MCF 10A (cell line): ENCODE data around the gene HAS3. TPM values are rescaled to one million over a fixed set of nuclear protein-coding genes. Genes with fewer than 3 reads are reported as not detected.

Experiments used
- BruUV-seq: library from RNA; stranded (reverse); fragments of 400-500 nt; replicated peaks from 2 replicates; lab custom pipeline; 2021; lab: Mats Ljungman, UMichigan
- CTCF ChIA-PET: fragments of 300-600 bp; sonication (Branson Sonifier 250); formaldehyde crosslinking; extraction: SDS; loops from one replicate; lab custom pipeline; 2021; ENCODE audit warnings: antibody characterized with exemption, inconsistent platforms; lab: Yijun Ruan, JAX
- POLR2A ChIA-PET: fragments of 300-600, 350-650 bp; sonication (Branson Sonifier 250); formaldehyde crosslinking; extraction: SDS; loops from one replicate; lab custom pipeline; 2020; ENCODE audit warnings: antibody characterized with exemption, inconsistent platforms; lab: Yijun Ruan, JAX
- DNase-seq: peaks from one replicate; pipeline ENCODE4 v3.0.0-alpha.2; 2018; ENCODE audit not compliant: unreplicated experiment
- H3K27ac Mint-ChIP-seq: one replicate; pipeline ENCODE4 v1.8.0; 2022; ENCODE audit warnings: mild to moderate bottlenecking, low read depth, mixed read lengths; ENCODE audit not compliant: unreplicated experiment
- H3K27me3 Mint-ChIP-seq: one replicate; pipeline ENCODE4 v1.8.0; 2022; ENCODE audit warnings: mixed read lengths; ENCODE audit not compliant: insufficient read depth, unreplicated experiment
- H3K36me3 Mint-ChIP-seq: one replicate; pipeline ENCODE4 v1.8.0; 2022; ENCODE audit warnings: mild to moderate bottlenecking, moderate library complexity, mixed read lengths; ENCODE audit not compliant: insufficient read depth, unreplicated experiment
- H3K4me1 Mint-ChIP-seq: one replicate; pipeline ENCODE4 v1.8.0; 2022; ENCODE audit warnings: mixed read lengths; ENCODE audit not compliant: insufficient read depth, unreplicated experiment
- H3K4me3 Mint-ChIP-seq: one replicate; pipeline ENCODE4 v1.8.0; 2022; ENCODE audit warnings: mild to moderate bottlenecking, moderate library complexity, mixed read lengths; ENCODE audit not compliant: unreplicated experiment
- H3K9me3 Mint-ChIP-seq: one replicate; pipeline ENCODE4 v1.8.0; 2022; ENCODE audit warnings: mixed read lengths; ENCODE audit not compliant: unreplicated experiment
- CTCF ChIP-seq: fragments of 200-600 bp; IDR thresholded peaks from one replicate; pipeline ENCODE4 v1.8.0; 2022; ENCODE audit warnings: antibody characterized with exemption, mild to moderate bottlenecking; ENCODE audit not compliant: unreplicated experiment
- intact Hi-C: fragments of 100-400 bp; cut with micrococcal nuclease; formaldehyde crosslinking; loops from 2 replicates; pipeline ENCODE4 v1.14.1; 2022
- total RNA-seq: library from RNA; stranded (reverse); gene quantifications from 2 replicates; pipeline ENCODE4 v1.2.3, GENCODE V29; 2022

Gene HAS3
- total RNA-seq, 1 experiment from 2014 or later, result 0.72 TPM

GRCh38 chr16:69069504-69069903, 35.9 kb upstream of the HAS3 start:
- H3K4me1 Mint-ChIP-seq, result peaks cover 26% of the 10 kb centered on the region
- BruUV-seq, result no TSS peak
- ChIA-PET CTCF (no interaction called here), POLR2A (interaction anchor here (0.6 kb wide), 1 partner anchor 484 kb away, joined by 4 read pairs; no protein-coding TSS in a partner anchor)
- H3K4me3 Mint-ChIP-seq, result no peak overlapping the region
- no peak overlapping the region for H3K27ac Mint-ChIP-seq
- no peak for DNase-seq
- intact Hi-C loops, result no loop called here
- peaks cover 12% of the 10 kb centered on the region for H3K36me3 Mint-ChIP-seq
- no peak for TF ChIP-seq CTCF
- no peaks in the 10 kb centered on the region for H3K9me3 Mint-ChIP-seq
- no peaks in the 10 kb centered on the region for H3K27me3 Mint-ChIP-seq

GRCh38 chr16:69071036-69071435, 34.4 kb upstream of the HAS3 start:
- Mint-ChIP-seq H3K4me1 (peaks cover 26% of the 10 kb centered on the region), H3K4me3 (no peak overlapping the region), H3K27me3 (no peaks in the 10 kb centered on the region), H3K9me3 (no peaks in the 10 kb centered on the region), H3K36me3 (peaks cover 12% of the 10 kb centered on the region), H3K27ac (no peak overlapping the region)
- ChIA-PET POLR2A (interaction anchor here (0.6 to 2.2 kb wide), 5 partner anchors 8 to 55 kb away, joined by 3 to 6 read pairs (median 4); no protein-coding TSS in a partner anchor), CTCF (interaction anchor here (1.4 kb wide), 1 partner anchor 224 kb away, joined by 3 read pairs; no protein-coding TSS in a partner anchor)
- DNase-seq, result no peak
- BruUV-seq, result no TSS peak
- intact Hi-C loops, result loop anchor here (10.0 kb wide), 1 partner anchor 146 kb away; no protein-coding TSS in a partner anchor
- TF ChIP-seq CTCF, result no peak

GRCh38 chr16:69072640-69072974, 32.8 kb upstream of the HAS3 start:
- peaks cover 12% of the 10 kb centered on the region for H3K36me3 Mint-ChIP-seq
- ChIA-PET CTCF (interaction anchor here (0.7 to 1.7 kb wide), 8 partner anchors 10 to 86 kb away, joined by 3 to 8 read pairs (median 4); partner anchors contain the start of gene HAS3), POLR2A (interaction anchor here (0.6 to 2.2 kb wide), 20 partner anchors 10 to 170 kb away, joined by 3 to 16 read pairs (median 5); partner anchors contain the start of genes CHTF8, HAS3 and UTP4)
- peak overlapping the region; percentile 90 for H3K27ac Mint-ChIP-seq
- no TSS peak for BruUV-seq
- DNase-seq, result no peak
- peaks cover 26% of the 10 kb centered on the region for H3K4me1 Mint-ChIP-seq
- no peaks in the 10 kb centered on the region for H3K27me3 Mint-ChIP-seq
- TF ChIP-seq CTCF, result no peak
- intact Hi-C loops, result loop anchor here (10.0 kb wide), 1 partner anchor 148 kb away; no protein-coding TSS in a partner anchor
- H3K9me3 Mint-ChIP-seq, result no peaks in the 10 kb centered on the region
- no peak overlapping the region for H3K4me3 Mint-ChIP-seq

- intact Hi-C loops, result loop anchor here (1.0 to 10.0 kb wide), 2 partner anchors 11 to 148 kb away; no protein-coding TSS in a partner anchor
- Mint-ChIP-seq H3K9me3 (no peaks in the 10 kb centered on the region), H3K4me3 (peak overlapping the region; percentile 30), H3K27ac (peak overlapping the region; percentile 90), H3K36me3 (peaks cover 12% of the 10 kb centered on the region), H3K27me3 (no peaks in the 10 kb centered on the region), H3K4me1 (peaks cover 26% of the 10 kb centered on the region)
- ChIA-PET CTCF (interaction anchor here (0.6 to 1.7 kb wide), 11 partner anchors 11 to 668 kb away, joined by 3 to 8 read pairs (median 3); partner anchors contain the start of gene HAS3), POLR2A (interaction anchor here (0.5 to 2.2 kb wide), 24 partner anchors 9 to 170 kb away, joined by 3 to 16 read pairs (median 5); partner anchors contain the start of genes CHTF8, HAS3 and UTP4)
- no peak for TF ChIP-seq CTCF
- peak; percentile 96 for DNase-seq
- TSS peak; percentile 95 for BruUV-seq
Observed at GRCh38 chr16:69073181-69073702, 32.2 kb upstream of the HAS3 start.
